GM23338 (cell line): ENCODE measurements around the gene CCNI. TPM values are rescaled to one million over a fixed set of nuclear protein-coding genes. Genes with fewer than 3 reads are reported as not detected.

Source experiments
- ATAC-seq: fragments of 200-7000 bp; cut with Tn5 transposase; 3 replicates; pipeline ENCODE4 v1.9.1; 2020
- DNase-seq: peaks from one replicate; pipeline ENCODE4 v3.0.0-alpha.2; 2015; ENCODE audit warnings: low spot score
- H2AFZ ChIP-seq: fragments of 200-600 bp; sonication (generic); 2 replicates; pipeline ENCODE4 v1.8.0; 2016; ENCODE audit warnings: antibody characterized with exemption, mild to moderate bottlenecking, moderate library complexity
- H3F3A ChIP-seq: fragments of 200-600 bp; sonication (generic); replicated peaks from 2 replicates; pipeline ENCODE4 v1.8.0; 2017; ENCODE audit warnings: antibody characterized with exemption, mixed run types, low read depth
- H3K27ac ChIP-seq: fragments of 200-600 bp; sonication (generic); 2 replicates; pipeline ENCODE4 v1.6.1; 2016; ENCODE audit warnings: low read depth
- H3K27me3 ChIP-seq: fragments of 200-600 bp; sonication (generic); 2 replicates; pipeline ENCODE4 v1.8.0; 2016; ENCODE audit warnings: mild to moderate bottlenecking, mixed run types, moderate library complexity; ENCODE audit not compliant: insufficient read depth
- H3K36me3 ChIP-seq: fragments of 200-600 bp; sonication (generic); 2 replicates; pipeline ENCODE4 v1.8.0; 2016; ENCODE audit warnings: mild to moderate bottlenecking; ENCODE audit not compliant: insufficient read depth
- H3K4me1 ChIP-seq: fragments of 200-600 bp; sonication (generic); 2 replicates; pipeline ENCODE4 v1.8.0; 2016; ENCODE audit warnings: mild to moderate bottlenecking, moderate library complexity; ENCODE audit not compliant: insufficient read depth
- H3K4me2 ChIP-seq: fragments of 200-600 bp; sonication (generic); 2 replicates; pipeline ENCODE4 v1.7.1; 2017; ENCODE audit warnings: mixed run types
- H3K4me3 ChIP-seq: fragments of 200-600 bp; sonication (generic); 2 replicates; pipeline ENCODE4 v1.6.1; 2016; ENCODE audit warnings: mixed run types
- H3K79me2 ChIP-seq: fragments of 200-600 bp; sonication (generic); replicated peaks from 2 replicates; pipeline ENCODE4 v1.8.0; 2017; ENCODE audit warnings: mild to moderate bottlenecking; ENCODE audit not compliant: insufficient read depth
- H3K9me2 ChIP-seq: fragments of 200-600 bp; sonication (generic); 2 replicates; pipeline ENCODE4 v1.8.0; 2017; ENCODE audit not compliant: insufficient read depth
- H4K20me1 ChIP-seq: fragments of 200-600 bp; sonication (generic); replicated peaks from 2 replicates; pipeline ENCODE4 v1.8.0; 2017; ENCODE audit warnings: mild to moderate bottlenecking; ENCODE audit not compliant: insufficient read depth
- H3K27ac Mint-ChIP-seq: 2 replicates; pipeline ENCODE4 v1.8.0; 2020; ENCODE audit warnings: inconsistent platforms, mild to moderate bottlenecking, moderate library complexity, mixed read lengths
- H3K27me3 Mint-ChIP-seq: 3 replicates; pipeline ENCODE4 v1.8.0; 2022; ENCODE audit warnings: low read depth, mild to moderate bottlenecking, moderate library complexity, mixed read lengths, inconsistent platforms; ENCODE audit not compliant: insufficient read depth, poor library complexity
- H3K36me3 Mint-ChIP-seq: 3 replicates; pipeline ENCODE4 v1.8.0; 2021; ENCODE audit warnings: low read depth, mild to moderate bottlenecking, inconsistent platforms, moderate library complexity, mixed read lengths
- H3K4me1 Mint-ChIP-seq: 3 replicates; pipeline ENCODE4 v1.8.0; 2020; ENCODE audit warnings: mild to moderate bottlenecking, inconsistent platforms, mixed read lengths
- H3K4me3 Mint-ChIP-seq: 3 replicates; pipeline ENCODE4 v1.8.0; 2021; ENCODE audit warnings: moderate library complexity, mild to moderate bottlenecking, inconsistent platforms, mixed read lengths
- H3K9me3 Mint-ChIP-seq: 3 replicates; pipeline ENCODE4 v1.8.0; 2020; ENCODE audit warnings: moderate library complexity, mild to moderate bottlenecking, inconsistent platforms, mixed read lengths
- EZH2 ChIP-seq: fragments of 200-600 bp; sonication (generic); IDR thresholded peaks from one replicate; pipeline ENCODE4 v1.8.0; 2017; ENCODE audit warnings: antibody characterized with exemption, mild to moderate bottlenecking, low read depth; ENCODE audit not compliant: unreplicated experiment
- JUNB ChIP-seq: IDR thresholded peaks from one replicate; pipeline ENCODE4 v1.6.1; 2016; ENCODE audit warnings: antibody characterized with exemption; ENCODE audit not compliant: unreplicated experiment
- REST ChIP-seq: IDR thresholded peaks from one replicate; pipeline ENCODE4 v1.6.1; 2018; ENCODE audit warnings: antibody characterized with exemption; ENCODE audit not compliant: unreplicated experiment
- STAT1 ChIP-seq: IDR thresholded peaks from one replicate; pipeline ENCODE4 v1.6.1; 2016; ENCODE audit warnings: antibody characterized with exemption; ENCODE audit not compliant: unreplicated experiment
- ZNF331 ChIP-seq: fragments of 250-450 bp; sonication (Bioruptor Pico); IDR thresholded peaks from 2 replicates; pipeline ENCODE4 v1.5.0; 2020; ENCODE audit warnings: low read depth, mild to moderate bottlenecking, moderate library complexity
- polyA plus RNA-seq: library from polyadenylated mRNA; unstranded; fragments of >200 nt; fragmentation: Nextera tagmentation; extraction: Ambion mirVana; gene quantifications from 2 replicates; pipeline ENCODE4 v1.2.1, GENCODE V29; 2016
- total RNA-seq: library from RNA; depleted of rRNA; stranded (reverse); fragments of >200 nt; shearing (Covaris generic); gene quantifications from 2 replicates; pipeline ENCODE4 v1.2.3, GENCODE V29; 2014
- TF ChIP-seq, protein P1 (sequence below), 2 experiments: fragments of 200-600 bp in 1 of 2; sonication (generic) in 1 of 2; conservative IDR thresholded peaks; 2 replicates each; pipeline versions ENCODE4 v1.5.1 to v1.6.1; 2016 to 2017; ENCODE audit warnings: antibody characterized with exemption in 2 of 2, low read depth in 2 of 2, mild to moderate bottlenecking in 2 of 2, moderate library complexity in 1 of 2
- TF ChIP-seq, protein P2 (sequence below): IDR thresholded peaks from 2 replicates; pipeline ENCODE4 v1.6.1; 2016; ENCODE audit warnings: antibody characterized with exemption
- TF ChIP-seq, protein P3 (sequence below): fragments of 250-450 bp; sonication (Bioruptor Pico); IDR thresholded peaks from 2 replicates; pipeline ENCODE4 v1.5.0; 2020; ENCODE audit warnings: mild to moderate bottlenecking, moderate library complexity

The CCNI gene
- total and polyA plus RNA-seq, 2 experiments from 2014 or later: 207 to 248 TPM

DNA sequence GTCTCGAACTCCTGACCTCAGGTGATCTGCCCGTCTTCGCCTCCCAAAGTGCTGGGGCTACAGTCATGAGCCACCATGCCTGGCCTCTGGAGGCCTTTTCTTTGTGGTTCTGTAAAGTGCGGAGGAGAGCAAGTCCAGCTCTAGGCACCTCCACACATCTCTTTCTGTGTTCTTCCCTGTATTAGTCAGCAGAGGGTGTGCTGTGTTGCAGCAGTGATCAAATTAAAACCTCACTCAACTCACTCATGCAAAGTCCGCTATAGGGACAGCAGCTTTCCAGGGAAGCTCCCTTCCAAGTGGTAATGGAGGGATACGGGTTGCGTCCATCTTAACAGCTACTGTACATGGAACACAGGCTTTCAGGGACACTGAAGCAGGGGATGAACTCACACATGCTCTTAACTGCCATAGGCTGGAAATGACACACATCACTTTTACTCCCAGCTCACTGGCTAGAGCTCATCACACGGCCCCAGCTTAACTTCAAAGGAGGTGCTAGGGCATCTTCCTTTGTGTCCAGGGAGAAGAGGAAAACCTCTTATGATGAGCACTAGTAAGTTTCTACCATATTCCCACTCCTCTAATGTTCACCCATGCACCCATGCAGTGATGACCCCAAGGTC is 45.2 kb upstream of the CCNI start:
- ATAC-seq (peak; percentile 91), DNase-seq (peak; percentile 46)
- Histone ChIP-seq H3K9me2 (no peaks in the 10 kb centered on the region), H4K20me1 (no peaks in the 10 kb centered on the region), H3F3A (no peaks in the 10 kb centered on the region), H3K36me3 (no peaks in the 10 kb centered on the region), H3K4me2 (no peak overlapping the region), H3K4me1 (peaks cover 31% of the 10 kb centered on the region), H3K79me2 (no peaks in the 10 kb centered on the region), H2AFZ (peak overlapping the region; percentile 94; the same call in 1 of the 2 replicates), H3K27me3 (no peaks in the 10 kb centered on the region), H3K4me3 (no peak overlapping the region), H3K27ac (no peak overlapping the region)
- no peak overlapping the region for H3K27ac Mint-ChIP-seq
- no peaks in the 10 kb centered on the region for H3K36me3 Mint-ChIP-seq
- H3K4me1 Mint-ChIP-seq: peaks cover 23% of the 10 kb centered on the region
- TF ChIP-seq EZH2: no peak
- TF ChIP-seq, protein P1, sequence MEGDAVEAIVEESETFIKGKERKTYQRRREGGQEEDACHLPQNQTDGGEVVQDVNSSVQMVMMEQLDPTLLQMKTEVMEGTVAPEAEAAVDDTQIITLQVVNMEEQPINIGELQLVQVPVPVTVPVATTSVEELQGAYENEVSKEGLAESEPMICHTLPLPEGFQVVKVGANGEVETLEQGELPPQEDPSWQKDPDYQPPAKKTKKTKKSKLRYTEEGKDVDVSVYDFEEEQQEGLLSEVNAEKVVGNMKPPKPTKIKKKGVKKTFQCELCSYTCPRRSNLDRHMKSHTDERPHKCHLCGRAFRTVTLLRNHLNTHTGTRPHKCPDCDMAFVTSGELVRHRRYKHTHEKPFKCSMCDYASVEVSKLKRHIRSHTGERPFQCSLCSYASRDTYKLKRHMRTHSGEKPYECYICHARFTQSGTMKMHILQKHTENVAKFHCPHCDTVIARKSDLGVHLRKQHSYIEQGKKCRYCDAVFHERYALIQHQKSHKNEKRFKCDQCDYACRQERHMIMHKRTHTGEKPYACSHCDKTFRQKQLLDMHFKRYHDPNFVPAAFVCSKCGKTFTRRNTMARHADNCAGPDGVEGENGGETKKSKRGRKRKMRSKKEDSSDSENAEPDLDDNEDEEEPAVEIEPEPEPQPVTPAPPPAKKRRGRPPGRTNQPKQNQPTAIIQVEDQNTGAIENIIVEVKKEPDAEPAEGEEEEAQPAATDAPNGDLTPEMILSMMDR (conservative IDR thresholded peaks at IDR 0.05; ENCODE audit: low read depth in 2 of 2): peak; percentile 32 to 59; a peak in 3 of 4 replicates
- TF ChIP-seq, protein P2, sequence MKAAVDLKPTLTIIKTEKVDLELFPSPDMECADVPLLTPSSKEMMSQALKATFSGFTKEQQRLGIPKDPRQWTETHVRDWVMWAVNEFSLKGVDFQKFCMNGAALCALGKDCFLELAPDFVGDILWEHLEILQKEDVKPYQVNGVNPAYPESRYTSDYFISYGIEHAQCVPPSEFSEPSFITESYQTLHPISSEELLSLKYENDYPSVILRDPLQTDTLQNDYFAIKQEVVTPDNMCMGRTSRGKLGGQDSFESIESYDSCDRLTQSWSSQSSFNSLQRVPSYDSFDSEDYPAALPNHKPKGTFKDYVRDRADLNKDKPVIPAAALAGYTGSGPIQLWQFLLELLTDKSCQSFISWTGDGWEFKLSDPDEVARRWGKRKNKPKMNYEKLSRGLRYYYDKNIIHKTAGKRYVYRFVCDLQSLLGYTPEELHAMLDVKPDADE: no peak
- H3K27me3 Mint-ChIP-seq: peaks cover 3% of the 10 kb centered on the region
- no peak overlapping the region for H3K4me3 Mint-ChIP-seq
- no peaks in the 10 kb centered on the region for H3K9me3 Mint-ChIP-seq

- no peaks in the 10 kb centered on the region for H3K36me3 Mint-ChIP-seq
- H3K27me3 Mint-ChIP-seq: peaks cover 6% of the 10 kb centered on the region
- no peak overlapping the region for H3K4me2 ChIP-seq
- H3K27me3 ChIP-seq: no peaks in the 10 kb centered on the region
- H3K27ac ChIP-seq: no peak overlapping the region
- H3K4me1 Mint-ChIP-seq: peaks cover 4% of the 10 kb centered on the region; the same call in 2 of the 3 replicates
- DNase-seq (no peak), ATAC-seq (no peak)
- H2AFZ ChIP-seq: no peak overlapping the region
- no peak overlapping the region for H3K4me3 Mint-ChIP-seq
- 0 out of 2 replicates have a peak, but pooled peaks cover 3% of the 10 kb centered on the region for H3K9me2 ChIP-seq
- H3K27ac Mint-ChIP-seq: no peak overlapping the region
- no peaks in the 10 kb centered on the region for H3F3A ChIP-seq
- no peaks in the 10 kb centered on the region for H3K36me3 ChIP-seq
- H3K79me2 ChIP-seq: no peaks in the 10 kb centered on the region
- peaks cover 5% of the 10 kb centered on the region; the same call in 1 of the 2 replicates for H3K4me1 ChIP-seq
- H3K4me3 ChIP-seq: no peak overlapping the region
- H3K9me3 Mint-ChIP-seq: no peaks in the 10 kb centered on the region
- H4K20me1 ChIP-seq: no peaks in the 10 kb centered on the region
- TF ChIP-seq JUNB (no peak), EZH2 (no peak), STAT1 (no peak), ZNF331 (CRISPR knock-in tag) (no peak), REST (no peak)
- TF ChIP-seq, protein P3, sequence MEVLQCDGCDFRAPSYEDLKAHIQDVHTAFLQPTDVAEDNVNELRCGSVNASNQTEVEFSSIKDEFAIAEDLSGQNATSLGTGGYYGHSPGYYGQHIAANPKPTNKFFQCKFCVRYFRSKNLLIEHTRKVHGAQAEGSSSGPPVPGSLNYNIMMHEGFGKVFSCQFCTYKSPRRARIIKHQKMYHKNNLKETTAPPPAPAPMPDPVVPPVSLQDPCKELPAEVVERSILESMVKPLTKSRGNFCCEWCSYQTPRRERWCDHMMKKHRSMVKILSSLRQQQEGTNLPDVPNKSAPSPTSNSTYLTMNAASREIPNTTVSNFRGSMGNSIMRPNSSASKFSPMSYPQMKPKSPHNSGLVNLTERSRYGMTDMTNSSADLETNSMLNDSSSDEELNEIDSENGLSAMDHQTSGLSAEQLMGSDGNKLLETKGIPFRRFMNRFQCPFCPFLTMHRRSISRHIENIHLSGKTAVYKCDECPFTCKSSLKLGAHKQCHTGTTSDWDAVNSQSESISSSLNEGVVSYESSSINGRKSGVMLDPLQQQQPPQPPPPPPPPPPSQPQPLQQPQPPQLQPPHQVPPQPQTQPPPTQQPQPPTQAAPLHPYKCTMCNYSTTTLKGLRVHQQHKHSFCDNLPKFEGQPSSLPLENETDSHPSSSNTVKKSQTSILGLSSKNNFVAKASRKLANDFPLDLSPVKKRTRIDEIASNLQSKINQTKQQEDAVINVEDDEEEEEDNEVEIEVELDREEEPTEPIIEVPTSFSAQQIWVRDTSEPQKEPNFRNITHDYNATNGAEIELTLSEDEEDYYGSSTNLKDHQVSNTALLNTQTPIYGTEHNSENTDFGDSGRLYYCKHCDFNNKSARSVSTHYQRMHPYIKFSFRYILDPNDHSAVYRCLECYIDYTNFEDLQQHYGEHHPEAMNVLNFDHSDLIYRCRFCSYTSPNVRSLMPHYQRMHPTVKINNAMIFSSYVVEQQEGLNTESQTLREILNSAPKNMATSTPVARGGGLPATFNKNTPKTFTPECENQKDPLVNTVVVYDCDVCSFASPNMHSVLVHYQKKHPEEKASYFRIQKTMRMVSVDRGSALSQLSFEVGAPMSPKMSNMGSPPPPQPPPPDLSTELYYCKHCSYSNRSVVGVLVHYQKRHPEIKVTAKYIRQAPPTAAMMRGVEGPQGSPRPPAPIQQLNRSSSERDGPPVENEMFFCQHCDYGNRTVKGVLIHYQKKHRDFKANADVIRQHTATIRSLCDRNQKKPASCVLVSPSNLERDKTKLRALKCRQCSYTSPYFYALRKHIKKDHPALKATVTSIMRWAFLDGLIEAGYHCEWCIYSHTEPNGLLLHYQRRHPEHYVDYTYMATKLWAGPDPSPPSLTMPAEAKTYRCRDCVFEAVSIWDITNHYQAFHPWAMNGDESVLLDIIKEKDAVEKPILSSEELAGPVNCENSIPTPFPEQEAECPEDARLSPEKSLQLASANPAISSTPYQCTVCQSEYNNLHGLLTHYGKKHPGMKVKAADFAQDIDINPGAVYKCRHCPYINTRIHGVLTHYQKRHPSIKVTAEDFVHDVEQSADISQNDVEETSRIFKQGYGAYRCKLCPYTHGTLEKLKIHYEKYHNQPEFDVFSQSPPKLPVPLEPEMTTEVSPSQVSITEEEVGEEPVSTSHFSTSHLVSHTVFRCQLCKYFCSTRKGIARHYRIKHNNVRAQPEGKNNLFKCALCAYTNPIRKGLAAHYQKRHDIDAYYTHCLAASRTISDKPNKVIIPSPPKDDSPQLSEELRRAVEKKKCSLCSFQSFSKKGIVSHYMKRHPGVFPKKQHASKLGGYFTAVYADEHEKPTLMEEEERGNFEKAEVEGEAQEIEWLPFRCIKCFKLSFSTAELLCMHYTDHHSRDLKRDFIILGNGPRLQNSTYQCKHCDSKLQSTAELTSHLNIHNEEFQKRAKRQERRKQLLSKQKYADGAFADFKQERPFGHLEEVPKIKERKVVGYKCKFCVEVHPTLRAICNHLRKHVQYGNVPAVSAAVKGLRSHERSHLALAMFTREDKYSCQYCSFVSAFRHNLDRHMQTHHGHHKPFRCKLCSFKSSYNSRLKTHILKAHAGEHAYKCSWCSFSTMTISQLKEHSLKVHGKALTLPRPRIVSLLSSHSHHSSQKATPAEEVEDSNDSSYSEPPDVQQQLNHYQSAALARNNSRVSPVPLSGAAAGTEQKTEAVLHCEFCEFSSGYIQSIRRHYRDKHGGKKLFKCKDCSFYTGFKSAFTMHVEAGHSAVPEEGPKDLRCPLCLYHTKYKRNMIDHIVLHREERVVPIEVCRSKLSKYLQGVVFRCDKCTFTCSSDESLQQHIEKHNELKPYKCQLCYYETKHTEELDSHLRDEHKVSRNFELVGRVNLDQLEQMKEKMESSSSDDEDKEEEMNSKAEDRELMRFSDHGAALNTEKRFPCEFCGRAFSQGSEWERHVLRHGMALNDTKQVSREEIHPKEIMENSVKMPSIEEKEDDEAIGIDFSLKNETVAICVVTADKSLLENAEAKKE (CRISPR knock-in tag): no peak
Observed at GRCh38 chr4:77117721-77118120, 41.9 kb upstream of the CCNI start.
